OCI-LY7 (cell line): ENCODE data around the gene DCLRE1B. TPM values are rescaled to one million over a fixed set of nuclear protein-coding genes. Genes with fewer than 3 reads are reported as not detected.

Experiments
- BruUV-seq: library from RNA; stranded (reverse); fragments of 400-500 nt; replicated peaks from 2 replicates; lab custom pipeline; 2021; lab: Mats Ljungman, UMichigan
- CTCF ChIA-PET: fragments of 300-600 bp; sonication (Branson Sonifier 250); formaldehyde crosslinking; loops from one replicate; lab custom pipeline; 2022; ENCODE audit warnings: antibody characterized with exemption; ENCODE audit not compliant: unreplicated experiment; lab: Charles Lee
- POLR2A ChIA-PET: fragments of 300-600 bp; sonication (Branson Sonifier 250); formaldehyde crosslinking; loops from one replicate; lab custom pipeline; 2022; ENCODE audit warnings: antibody characterized with exemption; lab: Charles Lee
- DNase-seq: peaks from one replicate; pipeline ENCODE4 v3.0.0-alpha.2; 2015; ENCODE audit warnings: low spot score
- H2AFZ ChIP-seq: fragments of 200-600 bp; sonication (generic), shearing (Covaris generic); 2 replicates; pipeline ENCODE4 v1.6.1; 2014; ENCODE audit warnings: mild to moderate bottlenecking, antibody characterized with exemption, low read length, moderate library complexity
- H3K27ac ChIP-seq: fragments of 200-600 bp; sonication (generic); 2 replicates; pipeline ENCODE4 v1.5.1; 2014; ENCODE audit warnings: mixed run types, low read depth, mild to moderate bottlenecking, moderate library complexity, low read length, inconsistent platforms; ENCODE audit not compliant: poor library complexity, severe bottlenecking
- H3K36me3 ChIP-seq: fragments of 200-600 bp; sonication (generic); 2 replicates; pipeline ENCODE4 v1.6.1; 2014; ENCODE audit warnings: mild to moderate bottlenecking, antibody characterized with exemption, low read length, moderate library complexity, mixed read lengths; ENCODE audit not compliant: insufficient read depth
- H3K4me1 ChIP-seq: fragments of 200-600 bp; sonication (generic); 2 replicates; pipeline ENCODE4 v1.5.1; 2014; ENCODE audit warnings: mild to moderate bottlenecking, low read length; ENCODE audit not compliant: insufficient read depth, poor library complexity, severe bottlenecking
- H3K4me2 ChIP-seq: fragments of 200-600 bp; sonication (generic); 2 replicates; pipeline ENCODE4 v1.6.1; 2014; ENCODE audit warnings: mild to moderate bottlenecking, low read length
- H3K4me3 ChIP-seq: fragments of 200-600 bp; sonication (generic); 2 replicates; pipeline ENCODE4 v1.5.1; 2014; ENCODE audit warnings: mild to moderate bottlenecking, low read depth, low read length; ENCODE audit not compliant: poor library complexity, severe bottlenecking
- H3K79me2 ChIP-seq: fragments of 200-600 bp; sonication (generic); 2 replicates; pipeline ENCODE4 v1.6.1; 2016; ENCODE audit warnings: low read depth, mild to moderate bottlenecking, low read length, moderate library complexity, mixed read lengths; ENCODE audit not compliant: insufficient read depth
- H3K9me2 ChIP-seq: fragments of 200-600 bp; sonication (generic); 2 replicates; pipeline ENCODE4 v1.6.1; 2016; ENCODE audit warnings: mild to moderate bottlenecking, low read length, mixed read lengths; ENCODE audit not compliant: insufficient read depth
- H3K9me3 ChIP-seq: fragments of 200-600 bp; sonication (generic); 2 replicates; pipeline ENCODE4 v1.6.1; 2014; ENCODE audit warnings: mild to moderate bottlenecking, mixed run types, low read length, mixed read lengths
- H4K20me1 ChIP-seq: fragments of 200-600 bp; sonication (generic); 2 replicates; pipeline ENCODE4 v1.6.1; 2014; ENCODE audit warnings: mild to moderate bottlenecking, antibody characterized with exemption, low read length, moderate library complexity, mixed read lengths; ENCODE audit not compliant: insufficient read depth
- EZH2phosphoT487 ChIP-seq: fragments of 200-600 bp; sonication (generic); IDR thresholded peaks from 2 replicates; pipeline ENCODE4 v1.6.1; 2018; ENCODE audit warnings: low read depth, borderline replicate concordance, mild to moderate bottlenecking, mixed run types, antibody characterized with exemption, low read length, moderate library complexity, mixed read lengths
- intact Hi-C: fragments of 100-400 bp; cut with micrococcal nuclease; formaldehyde crosslinking; loops from one replicate; pipeline ENCODE4 v1.10.0; 2022; ENCODE audit not compliant: unreplicated experiment
- total RNA-seq, 2 experiments: library from RNA; depleted of rRNA in 1 of 2; stranded (reverse); fragments of >200 nt in 1 of 2; shearing (Covaris generic) in 1 of 2; gene quantifications; 2 replicates each; pipeline ENCODE4 v1.2.3, GENCODE V29; 2014 to 2022
- TF ChIP-seq, protein P1 (sequence below): fragments of 200-600 bp; sonication (generic); conservative IDR thresholded peaks from 2 replicates; pipeline ENCODE4 v1.5.1; 2014; ENCODE audit warnings: mild to moderate bottlenecking, antibody characterized with exemption, low read length, moderate library complexity, mixed read lengths

Gene DCLRE1B
- total RNA-seq, 2 experiments from 2014 or later, result 17.3 to 20.8 TPM

DNA sequence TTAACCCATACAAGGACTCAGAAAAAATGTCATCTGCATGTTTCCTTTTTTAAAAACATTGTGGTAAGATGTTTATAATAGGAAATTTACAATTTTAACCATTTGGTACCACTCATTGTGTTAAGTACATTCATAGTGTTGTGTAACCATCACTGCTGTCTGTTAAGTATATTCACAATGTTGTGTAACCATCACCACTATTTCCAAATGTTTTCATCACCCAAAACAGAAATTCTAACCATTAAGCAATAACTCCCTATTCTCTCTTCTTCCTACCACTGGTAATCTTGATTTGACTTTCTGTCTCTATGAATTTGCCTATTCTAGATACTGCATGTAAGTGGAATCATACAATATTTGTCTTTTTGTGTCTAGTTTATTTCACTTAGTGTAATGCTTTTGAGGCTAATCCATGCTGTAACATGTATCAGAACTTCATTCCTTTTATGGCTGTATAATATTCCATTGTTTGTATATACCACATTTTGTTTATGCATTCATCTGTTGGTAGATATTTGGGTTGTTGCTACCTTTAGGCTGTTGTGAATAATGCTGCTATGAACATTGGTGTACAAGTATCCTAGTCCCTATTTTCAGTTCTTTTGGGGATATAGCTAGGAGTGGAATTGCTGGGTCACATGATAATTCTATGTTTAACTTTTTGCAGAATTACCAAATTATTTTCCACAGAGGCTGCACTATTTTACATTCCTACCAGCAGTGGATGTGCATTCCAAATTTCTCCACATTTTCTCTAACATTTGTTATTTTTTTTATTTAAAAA, 38.1 kb downstream of the DCLRE1B start:
- H3K4me2 ChIP-seq, result no peak overlapping the region
- peaks cover 96% of the 10 kb centered on the region for H3K79me2 ChIP-seq
- H3K4me3 ChIP-seq, result no peak overlapping the region
- no peak for DNase-seq
- no peaks in the 10 kb centered on the region; the same call in 1 of the 2 replicates for H4K20me1 ChIP-seq
- H2AFZ ChIP-seq, result no peak overlapping the region
- peaks cover 44% of the 10 kb centered on the region for H3K36me3 ChIP-seq
- POLR2A ChIA-PET, result interaction anchor here (0.6 to 1.2 kb wide), 5 partner anchors 17 to 755 kb away, joined by 3 to 6 read pairs (median 3); no protein-coding TSS in a partner anchor
- intact Hi-C loops, result loop anchor here (10.0 kb wide), 2 partner anchors 812 to 988 kb away; partner anchors contain the start of genes CSDE1 and SLC16A1
- TF ChIP-seq EZH2phosphoT487, result no peak
- TF ChIP-seq, protein P1, sequence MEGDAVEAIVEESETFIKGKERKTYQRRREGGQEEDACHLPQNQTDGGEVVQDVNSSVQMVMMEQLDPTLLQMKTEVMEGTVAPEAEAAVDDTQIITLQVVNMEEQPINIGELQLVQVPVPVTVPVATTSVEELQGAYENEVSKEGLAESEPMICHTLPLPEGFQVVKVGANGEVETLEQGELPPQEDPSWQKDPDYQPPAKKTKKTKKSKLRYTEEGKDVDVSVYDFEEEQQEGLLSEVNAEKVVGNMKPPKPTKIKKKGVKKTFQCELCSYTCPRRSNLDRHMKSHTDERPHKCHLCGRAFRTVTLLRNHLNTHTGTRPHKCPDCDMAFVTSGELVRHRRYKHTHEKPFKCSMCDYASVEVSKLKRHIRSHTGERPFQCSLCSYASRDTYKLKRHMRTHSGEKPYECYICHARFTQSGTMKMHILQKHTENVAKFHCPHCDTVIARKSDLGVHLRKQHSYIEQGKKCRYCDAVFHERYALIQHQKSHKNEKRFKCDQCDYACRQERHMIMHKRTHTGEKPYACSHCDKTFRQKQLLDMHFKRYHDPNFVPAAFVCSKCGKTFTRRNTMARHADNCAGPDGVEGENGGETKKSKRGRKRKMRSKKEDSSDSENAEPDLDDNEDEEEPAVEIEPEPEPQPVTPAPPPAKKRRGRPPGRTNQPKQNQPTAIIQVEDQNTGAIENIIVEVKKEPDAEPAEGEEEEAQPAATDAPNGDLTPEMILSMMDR, result no peak
- no TSS peak for BruUV-seq
- no peak overlapping the region for H3K27ac ChIP-seq
- peaks cover 21% of the 10 kb centered on the region; the same call in 1 of the 2 replicates for H3K9me3 ChIP-seq
- H3K4me1 ChIP-seq, result peaks cover 82% of the 10 kb centered on the region
- CTCF ChIA-PET, result no interaction called here
- no peaks in the 10 kb centered on the region for H3K9me2 ChIP-seq

DNA sequence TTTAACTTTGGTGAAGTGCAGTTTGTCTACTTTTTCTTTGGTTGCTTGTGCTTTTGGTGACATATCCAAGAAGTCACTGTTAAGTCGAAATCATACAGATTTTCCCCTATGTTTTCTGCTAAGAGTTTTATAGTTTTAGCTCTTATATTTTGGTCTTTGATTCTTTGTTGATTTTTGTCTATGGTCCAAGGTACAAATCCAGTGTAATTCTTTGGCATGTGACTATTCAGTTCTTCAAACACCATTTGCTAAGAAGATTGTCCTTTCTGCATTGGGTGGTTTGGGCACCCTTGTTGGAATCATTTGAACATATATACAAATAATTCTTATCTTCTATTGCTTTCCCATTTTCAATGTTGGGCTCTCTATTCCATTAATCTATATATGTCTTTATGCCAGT, 40.2 kb downstream of the DCLRE1B start:
- BruUV-seq, result no TSS peak
- no peak overlapping the region for H2AFZ ChIP-seq
- H3K79me2 ChIP-seq, result peaks cover 96% of the 10 kb centered on the region
- H3K27ac ChIP-seq, result peak overlapping the region; percentile 88
- CTCF ChIA-PET, result no interaction called here
- H3K4me3 ChIP-seq, result peak overlapping the region; percentile 50
- H3K36me3 ChIP-seq, result peaks cover 50% of the 10 kb centered on the region
- H3K4me1 ChIP-seq, result peaks cover 72% of the 10 kb centered on the region
- POLR2A ChIA-PET, result interaction anchor here (1.0 to 3.2 kb wide), 5 partner anchors 12 to 39 kb away, joined by 3 to 29 read pairs (median 12); partner anchors contain the start of gene HIPK1
- H4K20me1 ChIP-seq, result no peaks in the 10 kb centered on the region
- DNase-seq, result no peak
- H3K4me2 ChIP-seq, result peak overlapping the region; percentile 69
- TF ChIP-seq EZH2phosphoT487, result no peak
- TF ChIP-seq, protein P1, result no peak
- intact Hi-C loops, result loop anchor here (10.0 kb wide), 2 partner anchors 809 to 991 kb away; partner anchors contain the start of genes CSDE1 and SLC16A1
- peaks cover 21% of the 10 kb centered on the region; the same call in 1 of the 2 replicates for H3K9me3 ChIP-seq
- H3K9me2 ChIP-seq, result no peaks in the 10 kb centered on the region
